K562 (cell line): ENCODE measurements around the gene ITPR2. TPM values are rescaled to one million over a fixed set of nuclear protein-coding genes. Genes with fewer than 3 reads are reported as not detected.

Source experiments
- ATAC-seq: fragments of 200-7000 bp; cut with Tn5 transposase; 3 replicates; pipeline ENCODE4 v1.9.1; 2020; ENCODE audit warnings: moderate library complexity
- BruUV-seq: library from RNA; stranded (reverse); fragments of 400-500 nt; replicated peaks from 2 replicates; lab custom pipeline; 2021; lab: Mats Ljungman, UMichigan
- CTCF ChIA-PET: fragments of 300-600 bp; formaldehyde crosslinking; extraction: SDS; loops from one replicate; lab custom pipeline; 2021; ENCODE audit warnings: low intra/inter-chr PET ratio; lab: Yijun Ruan, JAX
- POLR2A ChIA-PET: fragments of 300-600, 350-650 bp; sonication (Branson Sonifier 250); formaldehyde crosslinking; extraction: SDS; loops from one replicate; lab custom pipeline; 2021; ENCODE audit warnings: antibody characterized with exemption, inconsistent platforms; lab: Yijun Ruan, JAX
- DNase-seq, 4 experiments: peaks; one replicate each; pipeline versions ENCODE4 v3.0.0 to v3.0.0-alpha.2; 2011 to 2018; ENCODE audit warnings: low spot score in 3 of 4, mixed read lengths in 3 of 4; ENCODE audit errors: extremely low read depth in 1 of 4
- FAIRE-seq: peaks from 2 replicates; lab custom pipeline; 2011; peaks lifted over from hg19 to GRCh38; lab: Jason Lieb, UNC
- H2AFZ ChIP-seq: 2 replicates; pipeline ENCODE4 v1.6.0; 2011; ENCODE audit warnings: low read depth, low read length, control low read depth, inconsistent platforms
- H3K27ac ChIP-seq: fragments of 200-600 bp; 3 replicates; pipeline ENCODE4 v1.8.0; 2011; ENCODE audit warnings: low read depth, mild to moderate bottlenecking, control low read depth, inconsistent platforms, low read length, moderate library complexity, mixed read lengths; ENCODE audit errors: extremely low read depth
- H3K27me3 ChIP-seq, 2 experiments: fragments of 300-600 bp in 1 of 2; 2 replicates in 1 of 2; 3 replicates in 1 of 2; pipeline versions ENCODE4 v1.6.0 to v1.8.0; 2011; ENCODE audit warnings: inconsistent platforms in 2 of 2, low read length in 2 of 2, mild to moderate bottlenecking in 1 of 2, mixed read lengths in 1 of 2, moderate library complexity in 1 of 2; ENCODE audit not compliant: control insufficient read depth in 2 of 2, insufficient read depth in 2 of 2
- H3K36me3 ChIP-seq: fragments of 300-600 bp; 3 replicates; pipeline ENCODE4 v1.8.0; 2011; ENCODE audit warnings: mild to moderate bottlenecking, low read length, inconsistent platforms; ENCODE audit not compliant: control insufficient read depth, insufficient read depth
- H3K4me1 ChIP-seq, 2 experiments: fragments of 200-600 bp in 1 of 2; replicated peaks in 1 of 2; 2 replicates in 1 of 2; 3 replicates in 1 of 2; pipeline versions ENCODE4 v1.5.1 to v1.8.0; 2011; ENCODE audit warnings: inconsistent platforms in 2 of 2, low read length in 2 of 2, mild to moderate bottlenecking in 1 of 2, mixed read lengths in 1 of 2, moderate library complexity in 1 of 2; ENCODE audit not compliant: control insufficient read depth in 2 of 2, insufficient read depth in 2 of 2
- H3K4me2 ChIP-seq: 2 replicates; pipeline ENCODE4 v1.6.1; 2011; ENCODE audit warnings: low read length, control low read depth, inconsistent platforms, mixed read lengths; ENCODE audit not compliant: insufficient read depth
- H3K4me3 ChIP-seq: fragments of 200-600 bp; sonication (generic), shearing (Covaris generic); 2 replicates; pipeline ENCODE4 v1.5.1; 2016; ENCODE audit warnings: control low read depth, inconsistent platforms
- H3K79me2 ChIP-seq: fragments of 200-600 bp; 3 replicates; pipeline ENCODE4 v1.8.0; 2011; ENCODE audit warnings: low read length, inconsistent platforms; ENCODE audit not compliant: control insufficient read depth, insufficient read depth
- H3K9ac ChIP-seq, 2 experiments: 2 replicates each; pipeline versions ENCODE4 v1.6.0 to v1.6.1; 2011; ENCODE audit warnings: low read depth in 2 of 2, low read length in 2 of 2, control low read depth in 1 of 2, inconsistent platforms in 1 of 2, mild to moderate bottlenecking in 1 of 2, mixed read lengths in 1 of 2; ENCODE audit not compliant: insufficient read depth in 1 of 2
- H3K9me1 ChIP-seq: one replicate; pipeline ENCODE4 v1.6.0; 2011; ENCODE audit warnings: inconsistent platforms, mild to moderate bottlenecking, low read length, moderate library complexity; ENCODE audit not compliant: control insufficient read depth, insufficient read depth
- H3K9me3 ChIP-seq: replicated peaks from 2 replicates; pipeline ENCODE4 v1.5.1; 2011; ENCODE audit warnings: low read depth, low read length, inconsistent platforms; ENCODE audit not compliant: control insufficient read depth, insufficient read depth
- H4K20me1 ChIP-seq: replicated peaks from 2 replicates; pipeline ENCODE4 v1.6.1; 2011; ENCODE audit warnings: low read length, inconsistent platforms, mixed read lengths; ENCODE audit not compliant: control insufficient read depth, insufficient read depth
- CTBP1 ChIP-seq: fragments of 450-650 bp; IDR thresholded peaks from 2 replicates; pipeline ENCODE4 v1.6.1; 2016; ENCODE audit warnings: borderline replicate concordance
- KAT2B ChIP-seq: IDR thresholded peaks from one replicate; pipeline ENCODE4 v1.6.1; 2012; ENCODE audit warnings: low read depth, mild to moderate bottlenecking, control low read depth, inconsistent platforms, low read length, moderate library complexity
- MBD2 ChIP-seq: sonication (generic); IDR thresholded peaks from 2 replicates; pipeline ENCODE4 v1.6.1; 2016; ENCODE audit warnings: low read depth, borderline replicate concordance
- MYC ChIP-seq, 2 experiments: fragments of 250-450 bp in 1 of 2; sonication (Bioruptor Pico) in 1 of 2; IDR thresholded peaks; 2 replicates each; pipeline versions ENCODE4 v1.5.1 to v1.6.1; 2012 to 2021; ENCODE audit warnings: low read depth in 2 of 2, borderline replicate concordance in 1 of 2, improper control_type of control experiment in 1 of 2, low read length in 1 of 2, mild to moderate bottlenecking in 1 of 2, moderate library complexity in 1 of 2
- THRAP3 ChIP-seq: fragments of 450-650 bp; IDR thresholded peaks from 2 replicates; pipeline ENCODE4 v1.6.1; 2016; ENCODE audit warnings: mild to moderate bottlenecking, inconsistent platforms, borderline replicate concordance
- ZNF778 ChIP-seq: fragments of 450-650 bp; formaldehyde crosslinking; IDR thresholded peaks from 2 replicates; pipeline ENCODE4 v1.4.0; 2020; ENCODE audit warnings: mild to moderate bottlenecking, moderate library complexity
- ZZZ3 ChIP-seq: fragments of 450-650 bp; IDR thresholded peaks from 2 replicates; pipeline ENCODE4 v1.6.1; 2016; ENCODE audit warnings: antibody characterized with exemption, mild to moderate bottlenecking, moderate library complexity
- WGBS: fragments of 100-300 bp; shearing (Covaris generic); methylation state at CpG from one replicate; pipeline ENCODE4 v1.1.6; 2016; ENCODE audit warnings: low coverage, mixed read lengths; ENCODE audit not compliant: insufficient coverage; ENCODE audit errors: missing lambda C conversion rate; 5-methylcytosine and 5-hydroxymethylcytosine counted together
- in situ Hi-C: fragments of 300-500 bp; cut with MboI; formaldehyde crosslinking; loops from 4 replicates; pipeline ENCODE4 v1.15.0; 2018; ENCODE audit warnings: inconsistent platforms, mixed read lengths
- intact Hi-C: fragments of 100-400 bp; cut with micrococcal nuclease; formaldehyde crosslinking; loops from 2 replicates; pipeline ENCODE4 v1.14.2; 2022
- polyA plus RNA-seq, 8 experiments: library from polyadenylated mRNA; depleted of rRNA in 4 of 8; stranded (reverse) in 5 of 8; unstranded in 3 of 8; fragments of >200 nt; fragmentation: Nextera tagmentation in 2 of 8; fragmentation: Illumina TruSeq in 1 of 8; extraction: Ambion mirVana in 2 of 8; extraction: Trizol in 1 of 8; gene quantifications; 2 replicates each; pipeline versions ENCODE4 v1.2.1 to v1.2.3, GENCODE V29; 2011 to 2014; ENCODE audit warnings: inconsistent platforms in 1 of 8, missing spikeins in 1 of 8
- total RNA-seq, 7 experiments: library from RNA; depleted of rRNA in 6 of 7; stranded (reverse); fragments of >200 nt in 6 of 7; fragmentation: Illumina TruSeq in 2 of 7; extraction: Trizol in 2 of 7; gene quantifications; 2 replicates each; pipeline versions ENCODE4 v1.2.1 to v1.2.3, GENCODE V29; 2011 to 2021; ENCODE audit warnings: low replicate concordance in 1 of 7
- TF ChIP-seq, protein P1 (sequence below): fragments of 250-450 bp; sonication (Bioruptor Pico); IDR thresholded peaks from 2 replicates; pipeline ENCODE4 v1.4.0; 2020
- TF ChIP-seq, protein P2 (sequence below): IDR thresholded peaks from 3 replicates; pipeline ENCODE4 v1.6.1; 2011; ENCODE audit warnings: borderline replicate concordance, mild to moderate bottlenecking; ENCODE audit not compliant: insufficient read length, insufficient read depth
- TF ChIP-seq, protein P3 (sequence below): fragments of 450-650 bp; IDR thresholded peaks from 2 replicates; pipeline ENCODE4 v1.6.1; 2017; ENCODE audit warnings: antibody characterized with exemption, mild to moderate bottlenecking

The ITPR2 gene
- total and polyA plus RNA-seq, 9 of the 15 experiments (the other 6 are each of a cell fraction or from before 2014, with no cell fraction given), result 0.21 to 3.3 (median 0.95) TPM

DNA sequence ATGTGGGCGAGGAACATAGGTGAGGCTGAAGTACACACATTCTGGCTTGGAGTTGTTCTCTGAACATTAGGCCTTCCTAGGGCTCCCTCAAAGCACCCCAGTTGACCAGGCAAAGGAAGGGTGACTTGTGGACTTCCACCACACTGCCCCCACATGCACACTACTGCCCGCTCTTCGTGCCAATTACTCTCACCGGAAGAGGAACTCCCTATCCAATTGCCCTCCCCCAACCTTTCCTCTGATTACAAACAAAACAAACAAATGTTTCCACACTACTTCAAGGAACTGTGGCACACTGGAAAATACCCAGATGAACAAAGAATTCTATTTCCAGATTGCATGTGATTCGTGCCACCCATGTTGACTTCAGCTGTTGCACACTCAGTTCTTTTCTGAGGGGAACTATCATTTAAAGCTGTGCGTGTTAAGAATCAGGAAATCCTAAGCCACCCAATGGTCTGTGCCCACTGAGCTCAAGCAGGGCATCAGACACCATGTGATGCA lies 498.3 kb downstream of the ITPR2 start:
- Histone ChIP-seq H3K27me3 (peaks cover 5% of the 10 kb centered on the region in 2 experiments; a peak in 1 of 5 replicates), H3K4me3 (no peak overlapping the region), H3K79me2 (no peaks in the 10 kb centered on the region), H3K36me3 (no peaks in the 10 kb centered on the region), H4K20me1 (no peaks in the 10 kb centered on the region), H3K4me2 (no peak overlapping the region), H3K9me3 (no peaks in the 10 kb centered on the region), H3K4me1 (no peaks in the 10 kb centered on the region; a peak in 2 of 5 replicates), H3K9ac (no peak overlapping the region), H3K9me1 (no peaks in the 10 kb centered on the region), H3K27ac (no peak overlapping the region), H2AFZ (no peak overlapping the region)
- ChIA-PET CTCF (no interaction called here), POLR2A (interaction anchor here (1.6 kb wide), 1 partner anchor 13 kb away, joined by 4 read pairs; no protein-coding TSS in a partner anchor)
- WGBS, result 24% methylated on average over 6 of the region's 6 CpGs
- no TSS peak for BruUV-seq
- DNase-seq, result no peak
- no peak for FAIRE-seq
- ATAC-seq, result no peak
- in situ Hi-C loops (no loop called here), intact Hi-C loops (no loop called here)
- TF ChIP-seq CTBP1, result no peak
- TF ChIP-seq KAT2B, result no peak
- TF ChIP-seq ZNF778 (CRISPR knock-in tag), result no peak
- TF ChIP-seq, protein P1, sequence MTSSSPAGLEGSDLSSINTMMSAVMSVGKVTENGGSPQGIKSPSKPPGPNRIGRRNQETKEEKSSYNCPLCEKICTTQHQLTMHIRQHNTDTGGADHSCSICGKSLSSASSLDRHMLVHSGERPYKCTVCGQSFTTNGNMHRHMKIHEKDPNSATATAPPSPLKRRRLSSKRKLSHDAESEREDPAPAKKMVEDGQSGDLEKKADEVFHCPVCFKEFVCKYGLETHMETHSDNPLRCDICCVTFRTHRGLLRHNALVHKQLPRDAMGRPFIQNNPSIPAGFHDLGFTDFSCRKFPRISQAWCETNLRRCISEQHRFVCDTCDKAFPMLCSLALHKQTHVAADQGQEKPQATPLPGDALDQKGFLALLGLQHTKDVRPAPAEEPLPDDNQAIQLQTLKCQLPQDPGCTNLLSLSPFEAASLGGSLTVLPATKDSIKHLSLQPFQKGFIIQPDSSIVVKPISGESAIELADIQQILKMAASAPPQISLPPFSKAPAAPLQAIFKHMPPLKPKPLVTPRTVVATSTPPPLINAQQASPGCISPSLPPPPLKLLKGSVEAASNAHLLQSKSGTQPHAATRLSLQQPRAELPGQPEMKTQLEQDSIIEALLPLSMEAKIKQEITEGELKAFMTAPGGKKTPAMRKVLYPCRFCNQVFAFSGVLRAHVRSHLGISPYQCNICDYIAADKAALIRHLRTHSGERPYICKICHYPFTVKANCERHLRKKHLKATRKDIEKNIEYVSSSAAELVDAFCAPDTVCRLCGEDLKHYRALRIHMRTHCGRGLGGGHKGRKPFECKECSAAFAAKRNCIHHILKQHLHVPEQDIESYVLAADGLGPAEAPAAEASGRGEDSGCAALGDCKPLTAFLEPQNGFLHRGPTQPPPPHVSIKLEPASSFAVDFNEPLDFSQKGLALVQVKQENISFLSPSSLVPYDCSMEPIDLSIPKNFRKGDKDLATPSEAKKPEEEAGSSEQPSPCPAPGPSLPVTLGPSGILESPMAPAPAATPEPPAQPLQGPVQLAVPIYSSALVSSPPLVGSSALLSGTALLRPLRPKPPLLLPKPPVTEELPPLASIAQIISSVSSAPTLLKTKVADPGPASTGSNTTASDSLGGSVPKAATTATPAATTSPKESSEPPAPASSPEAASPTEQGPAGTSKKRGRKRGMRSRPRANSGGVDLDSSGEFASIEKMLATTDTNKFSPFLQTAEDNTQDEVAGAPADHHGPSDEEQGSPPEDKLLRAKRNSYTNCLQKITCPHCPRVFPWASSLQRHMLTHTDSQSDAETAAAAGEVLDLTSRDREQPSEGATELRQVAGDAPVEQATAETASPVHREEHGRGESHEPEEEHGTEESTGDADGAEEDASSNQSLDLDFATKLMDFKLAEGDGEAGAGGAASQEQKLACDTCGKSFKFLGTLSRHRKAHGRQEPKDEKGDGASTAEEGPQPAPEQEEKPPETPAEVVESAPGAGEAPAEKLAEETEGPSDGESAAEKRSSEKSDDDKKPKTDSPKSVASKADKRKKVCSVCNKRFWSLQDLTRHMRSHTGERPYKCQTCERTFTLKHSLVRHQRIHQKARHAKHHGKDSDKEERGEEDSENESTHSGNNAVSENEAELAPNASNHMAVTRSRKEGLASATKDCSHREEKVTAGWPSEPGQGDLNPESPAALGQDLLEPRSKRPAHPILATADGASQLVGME (CRISPR knock-in tag), result no peak
- TF ChIP-seq MBD2, result no peak
- no peak for TF ChIP-seq THRAP3
- TF ChIP-seq MYC (IDR thresholded peaks at IDR 0.05; ENCODE audit: low read depth, low read length), result no peak
- no peak for TF ChIP-seq MYC (CRISPR knock-in tag; IDR thresholded peaks at IDR 0.05; ENCODE audit: borderline replicate concordance, low read depth)
- TF ChIP-seq, protein P2, sequence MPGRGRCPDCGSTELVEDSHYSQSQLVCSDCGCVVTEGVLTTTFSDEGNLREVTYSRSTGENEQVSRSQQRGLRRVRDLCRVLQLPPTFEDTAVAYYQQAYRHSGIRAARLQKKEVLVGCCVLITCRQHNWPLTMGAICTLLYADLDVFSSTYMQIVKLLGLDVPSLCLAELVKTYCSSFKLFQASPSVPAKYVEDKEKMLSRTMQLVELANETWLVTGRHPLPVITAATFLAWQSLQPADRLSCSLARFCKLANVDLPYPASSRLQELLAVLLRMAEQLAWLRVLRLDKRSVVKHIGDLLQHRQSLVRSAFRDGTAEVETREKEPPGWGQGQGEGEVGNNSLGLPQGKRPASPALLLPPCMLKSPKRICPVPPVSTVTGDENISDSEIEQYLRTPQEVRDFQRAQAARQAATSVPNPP, result no peak
- TF ChIP-seq, protein P3, sequence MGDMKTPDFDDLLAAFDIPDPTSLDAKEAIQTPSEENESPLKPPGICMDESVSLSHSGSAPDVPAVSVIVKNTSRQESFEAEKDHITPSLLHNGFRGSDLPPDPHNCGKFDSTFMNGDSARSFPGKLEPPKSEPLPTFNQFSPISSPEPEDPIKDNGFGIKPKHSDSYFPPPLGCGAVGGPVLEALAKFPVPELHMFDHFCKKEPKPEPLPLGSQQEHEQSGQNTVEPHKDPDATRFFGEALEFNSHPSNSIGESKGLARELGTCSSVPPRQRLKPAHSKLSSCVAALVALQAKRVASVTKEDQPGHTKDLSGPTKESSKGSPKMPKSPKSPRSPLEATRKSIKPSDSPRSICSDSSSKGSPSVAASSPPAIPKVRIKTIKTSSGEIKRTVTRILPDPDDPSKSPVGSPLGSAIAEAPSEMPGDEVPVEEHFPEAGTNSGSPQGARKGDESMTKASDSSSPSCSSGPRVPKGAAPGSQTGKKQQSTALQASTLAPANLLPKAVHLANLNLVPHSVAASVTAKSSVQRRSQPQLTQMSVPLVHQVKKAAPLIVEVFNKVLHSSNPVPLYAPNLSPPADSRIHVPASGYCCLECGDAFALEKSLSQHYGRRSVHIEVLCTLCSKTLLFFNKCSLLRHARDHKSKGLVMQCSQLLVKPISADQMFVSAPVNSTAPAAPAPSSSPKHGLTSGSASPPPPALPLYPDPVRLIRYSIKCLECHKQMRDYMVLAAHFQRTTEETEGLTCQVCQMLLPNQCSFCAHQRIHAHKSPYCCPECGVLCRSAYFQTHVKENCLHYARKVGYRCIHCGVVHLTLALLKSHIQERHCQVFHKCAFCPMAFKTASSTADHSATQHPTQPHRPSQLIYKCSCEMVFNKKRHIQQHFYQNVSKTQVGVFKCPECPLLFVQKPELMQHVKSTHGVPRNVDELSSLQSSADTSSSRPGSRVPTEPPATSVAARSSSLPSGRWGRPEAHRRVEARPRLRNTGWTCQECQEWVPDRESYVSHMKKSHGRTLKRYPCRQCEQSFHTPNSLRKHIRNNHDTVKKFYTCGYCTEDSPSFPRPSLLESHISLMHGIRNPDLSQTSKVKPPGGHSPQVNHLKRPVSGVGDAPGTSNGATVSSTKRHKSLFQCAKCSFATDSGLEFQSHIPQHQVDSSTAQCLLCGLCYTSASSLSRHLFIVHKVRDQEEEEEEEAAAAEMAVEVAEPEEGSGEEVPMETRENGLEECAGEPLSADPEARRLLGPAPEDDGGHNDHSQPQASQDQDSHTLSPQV, result no peak
- TF ChIP-seq ZZZ3, result no peak
